Measurements from ENCODE around the gene NEMP1.

Gene NEMP1

GRCh38 chr12:57086493-57087009 lies 8.0 kb upstream of the NEMP1 start:
- no peak for TF ChIP-seq CTCF (IDR thresholded peaks at IDR 0.05)

GRCh38 chr12:57085999-57086492 lies 7.5 kb upstream of the NEMP1 start:
- no peak for TF ChIP-seq CTCF (IDR thresholded peaks at IDR 0.05)

GRCh38 chr12:57080855-57081254 lies 2.3 kb upstream of the NEMP1 start:
- no peak for TF ChIP-seq CTCF (IDR thresholded peaks at IDR 0.05)

GRCh38 chr12:57079821-57080220 lies 1.2 kb upstream of the NEMP1 start:
- TF ChIP-seq CTCF (IDR thresholded peaks at IDR 0.05): no peak

GRCh38 chr12:57072661-57073060 lies 5.9 kb downstream of the NEMP1 start:
- no peak for TF ChIP-seq CTCF (IDR thresholded peaks at IDR 0.05)

- peak; percentile 70 for TF ChIP-seq CTCF (IDR thresholded peaks at IDR 0.05)
These were observed 9.1 kb downstream of the NEMP1 start for GRCh38 chr12:57069523-57069922.

- TF ChIP-seq CTCF (IDR thresholded peaks at IDR 0.05): no peak
These were observed 12.3 kb downstream of the NEMP1 start for GRCh38 chr12:57066245-57066644.
